NCI-H146 treated with DMSO at 0.1 percent for 48 hours (cell line): ENCODE data around the gene CFAP46.

Experiments used
- DNase-seq: peaks from one replicate; lab custom pipeline; 2025; ENCODE audit not compliant: unreplicated experiment; lab: John Stamatoyannopoulos, UW

CFAP46 gene

GRCh38 chr10:132865851-132866600 lies 76.3 kb downstream of the CFAP46 start:
- DNase-seq = no peak

- no peak for DNase-seq
Observed at GRCh38 chr10:132865171-132865631, 77.2 kb downstream of the CFAP46 start.

GRCh38 chr10:132862485-132863420 lies 79.6 kb downstream of the CFAP46 start:
- DNase-seq = no peak

- DNase-seq = no peak
Observed at GRCh38 chr10:132861884-132862461, 80.4 kb downstream of the CFAP46 start.

- DNase-seq = no peak
Observed at GRCh38 chr10:132861116-132861691, 81.2 kb downstream of the CFAP46 start.

GRCh38 chr10:132860532-132860931 lies 81.8 kb downstream of the CFAP46 start:
- DNase-seq = no peak

GRCh38 chr10:132859084-132859855 lies 83.1 kb downstream of the CFAP46 start:
- no peak for DNase-seq

GRCh38 chr10:132858121-132859081 lies 84.0 kb downstream of the CFAP46 start:
- no peak for DNase-seq

- DNase-seq = no peak
Observed at GRCh38 chr10:132856869-132857524, 85.4 kb downstream of the CFAP46 start.

GRCh38 chr10:132855889-132856288 lies 86.5 kb downstream of the CFAP46 start:
- no peak for DNase-seq

- DNase-seq = no peak
Observed at GRCh38 chr10:132851451-132851850, 90.9 kb downstream of the CFAP46 start.

- DNase-seq = no peak
Observed at GRCh38 chr10:132850896-132851295, 91.5 kb downstream of the CFAP46 start.

GRCh38 chr10:132850246-132850645 lies 92.1 kb downstream of the CFAP46 start:
- no peak for DNase-seq

- no peak for DNase-seq
Observed at GRCh38 chr10:132849546-132850031, 92.8 kb downstream of the CFAP46 start.

GRCh38 chr10:132848951-132849545 lies 93.3 kb downstream of the CFAP46 start:
- DNase-seq = no peak

- no peak for DNase-seq
Observed at GRCh38 chr10:132848291-132848701, 94.1 kb downstream of the CFAP46 start.

- no peak for DNase-seq
Observed at GRCh38 chr10:132847856-132848255, 94.5 kb downstream of the CFAP46 start.

- DNase-seq = no peak
Observed at GRCh38 chr10:132847416-132847777, 95.0 kb downstream of the CFAP46 start.
